OCI-LY1 (cell line): ENCODE measurements around the gene BTLA.

ENCODE experiments used
- H2AFZ ChIP-seq: fragments of 200-600 bp; sonication (generic), shearing (Covaris generic); 2 replicates; pipeline ENCODE4 v1.6.0; 2014; ENCODE audit warnings: antibody characterized with exemption, mild to moderate bottlenecking, low read length
- H3F3A ChIP-seq: fragments of 200-600 bp; sonication (generic), shearing (Covaris generic); 2 replicates; pipeline ENCODE4 v1.6.0; 2014; ENCODE audit warnings: mild to moderate bottlenecking, antibody characterized with exemption, low read length, moderate library complexity; ENCODE audit not compliant: insufficient read depth
- H3K27ac ChIP-seq: fragments of 200-600 bp; sonication (generic); 2 replicates; pipeline ENCODE4 v1.5.1; 2014; ENCODE audit warnings: low read length, mixed run types, mild to moderate bottlenecking, low read depth; ENCODE audit not compliant: poor library complexity, severe bottlenecking
- H3K27me3 ChIP-seq: fragments of 200-600 bp; sonication (generic); 2 replicates; pipeline ENCODE4 v1.6.0; 2014; ENCODE audit warnings: antibody characterized with exemption, mild to moderate bottlenecking, low read length, moderate library complexity; ENCODE audit not compliant: insufficient read depth
- H3K36me3 ChIP-seq: fragments of 200-600 bp; sonication (generic); 2 replicates; pipeline ENCODE4 v1.6.1; 2014; ENCODE audit warnings: mild to moderate bottlenecking, antibody characterized with exemption, low read length, moderate library complexity, mixed read lengths; ENCODE audit not compliant: insufficient read depth
- H3K4me1 ChIP-seq: fragments of 200-600 bp; sonication (generic); 2 replicates; pipeline ENCODE4 v1.5.1; 2014; ENCODE audit warnings: mild to moderate bottlenecking, low read length, moderate library complexity; ENCODE audit not compliant: insufficient read depth, severe bottlenecking
- H3K4me2 ChIP-seq: fragments of 200-600 bp; sonication (generic), shearing (Covaris generic); 2 replicates; pipeline ENCODE4 v1.6.1; 2014; ENCODE audit warnings: low read length
- H3K4me3 ChIP-seq: fragments of 200-600 bp; sonication (generic); 2 replicates; pipeline ENCODE4 v1.5.1; 2014; ENCODE audit warnings: low read length, low read depth, mild to moderate bottlenecking, mixed read lengths; ENCODE audit not compliant: poor library complexity, severe bottlenecking
- H3K79me2 ChIP-seq: fragments of 200-600 bp; shearing (Covaris generic); 2 replicates; pipeline ENCODE4 v1.6.1; 2016; ENCODE audit warnings: mixed run types, low read length, mixed read lengths; ENCODE audit not compliant: insufficient read depth
- H3K9ac ChIP-seq: fragments of 200-600 bp; sonication (generic), shearing (Covaris generic); 2 replicates; pipeline ENCODE4 v1.6.1; 2014; ENCODE audit warnings: mild to moderate bottlenecking, low read length, mixed read lengths
- H3K9me2 ChIP-seq: fragments of 200-600 bp; sonication (generic), shearing (Covaris generic); 2 replicates; pipeline ENCODE4 v1.6.1; 2014; ENCODE audit warnings: low read depth, mild to moderate bottlenecking, low read length, mixed read lengths
- H3K9me3 ChIP-seq: fragments of 200-600 bp; shearing (Covaris generic); 2 replicates; pipeline ENCODE4 v1.6.1; 2014; ENCODE audit warnings: low read length, mixed read lengths
- H4K20me1 ChIP-seq: fragments of 200-600 bp; sonication (generic), shearing (Covaris generic); 2 replicates; pipeline ENCODE4 v1.6.0; 2016; ENCODE audit warnings: mild to moderate bottlenecking, low read length; ENCODE audit not compliant: insufficient read depth
- CTCF ChIP-seq: fragments of 200-600 bp; sonication (generic), shearing (Covaris generic); IDR thresholded peaks from 2 replicates; pipeline ENCODE4 v1.5.1; 2017; ENCODE audit warnings: mild to moderate bottlenecking, antibody characterized with exemption, low read length, moderate library complexity, mixed read lengths
- EZH2 ChIP-seq: fragments of 200-600 bp; sonication (generic), shearing (Covaris generic); IDR thresholded peaks from 2 replicates; pipeline ENCODE4 v1.8.0; 2017; ENCODE audit warnings: borderline replicate concordance, mixed run types, mild to moderate bottlenecking, antibody characterized with exemption, low read length, moderate library complexity, mixed read lengths

Gene BTLA

GRCh38 chr3:112417696-112418318 lies 81.5 kb downstream of the BTLA start:
- no peaks in the 10 kb centered on the region for H4K20me1 ChIP-seq
- no peaks in the 10 kb centered on the region for H3F3A ChIP-seq
- no peak overlapping the region for H3K27ac ChIP-seq
- TF ChIP-seq EZH2 (no peak), CTCF (no peak)
- H3K9me2 ChIP-seq = no peaks in the 10 kb centered on the region
- no peaks in the 10 kb centered on the region for H3K4me1 ChIP-seq
- no peak overlapping the region for H3K4me3 ChIP-seq
- no peaks in the 10 kb centered on the region for H3K9me3 ChIP-seq
- no peak overlapping the region for H3K4me2 ChIP-seq
- no peaks in the 10 kb centered on the region for H3K36me3 ChIP-seq
- H3K9ac ChIP-seq = no peak overlapping the region
- no peak overlapping the region for H2AFZ ChIP-seq
- no peaks in the 10 kb centered on the region for H3K79me2 ChIP-seq
- H3K27me3 ChIP-seq = no peaks in the 10 kb centered on the region

- no peaks in the 10 kb centered on the region for H3K27me3 ChIP-seq
- no peak overlapping the region for H3K9ac ChIP-seq
- no peaks in the 10 kb centered on the region for H3K4me1 ChIP-seq
- no peak overlapping the region for H3K4me3 ChIP-seq
- H3F3A ChIP-seq = no peaks in the 10 kb centered on the region
- H4K20me1 ChIP-seq = no peaks in the 10 kb centered on the region
- no peak overlapping the region for H3K27ac ChIP-seq
- TF ChIP-seq CTCF = no peak
- TF ChIP-seq EZH2 = no peak
- H2AFZ ChIP-seq = no peak overlapping the region
- H3K36me3 ChIP-seq = no peaks in the 10 kb centered on the region
- no peaks in the 10 kb centered on the region for H3K9me3 ChIP-seq
- H3K79me2 ChIP-seq = no peaks in the 10 kb centered on the region
- H3K9me2 ChIP-seq = no peaks in the 10 kb centered on the region
- no peak overlapping the region for H3K4me2 ChIP-seq
Measured at GRCh38 chr3:112416391-112417212, 82.7 kb downstream of the BTLA start.

- no peak for TF ChIP-seq EZH2
- TF ChIP-seq CTCF = no peak
- Histone ChIP-seq H3K9me3 (no peaks in the 10 kb centered on the region), H3K4me2 (no peak overlapping the region), H3K27ac (no peak overlapping the region), H3F3A (no peaks in the 10 kb centered on the region), H3K79me2 (no peaks in the 10 kb centered on the region), H3K4me1 (no peaks in the 10 kb centered on the region), H4K20me1 (no peaks in the 10 kb centered on the region), H3K27me3 (no peaks in the 10 kb centered on the region), H2AFZ (no peak overlapping the region), H3K9me2 (no peaks in the 10 kb centered on the region), H3K4me3 (no peak overlapping the region), H3K36me3 (no peaks in the 10 kb centered on the region), H3K9ac (no peak overlapping the region)
Measured at GRCh38 chr3:112415390-112415789, 83.9 kb downstream of the BTLA start.
